Endothelial cell of umbilical vein (primary cell): ENCODE measurements around the gene AZI2. TPM values are rescaled to one million over a fixed set of nuclear protein-coding genes. Genes with fewer than 3 reads are reported as not detected.

Source experiments
- BruUV-seq: library from RNA; stranded (reverse); fragments of 400-500 nt; replicated peaks from 2 replicates; lab custom pipeline; 2021; lab: Mats Ljungman, UMichigan
- CTCF ChIA-PET: fragments of 300-600, 350-600 bp; sonication (Branson Sonifier 250); formaldehyde crosslinking; loops from one replicate; lab custom pipeline; 2021; ENCODE audit warnings: antibody characterized with exemption, inconsistent platforms; lab: Charles Lee
- POLR2A ChIA-PET: fragments of 300-600, 350-600 bp; sonication (Branson Sonifier 250); formaldehyde crosslinking; loops from one replicate; lab custom pipeline; 2021; ENCODE audit warnings: antibody characterized with exemption, inconsistent platforms; lab: Charles Lee
- DNase-seq: peaks from one replicate; pipeline ENCODE4 v3.0.0-alpha.2; 2011; ENCODE audit warnings: low read depth, low spot score
- FAIRE-seq: peaks from 2 replicates; lab custom pipeline; 2011; peaks lifted over from hg19 to GRCh38; lab: Jason Lieb, UNC
- H2AFZ ChIP-seq: 2 replicates; pipeline ENCODE4 v1.6.0; 2012; ENCODE audit warnings: low read depth, low read length, control low read depth, inconsistent platforms
- H3K27ac ChIP-seq: 2 replicates; pipeline ENCODE4 v1.5.1; 2011; ENCODE audit warnings: low read depth, mild to moderate bottlenecking, control low read depth, low read length, moderate library complexity; ENCODE audit not compliant: insufficient read depth
- H3K27me3 ChIP-seq, 2 experiments: 2 replicates each; pipeline versions ENCODE4 v1.6.0 to v1.6.1; 2011; ENCODE audit warnings: low read length in 2 of 2, mixed read lengths in 1 of 2; ENCODE audit not compliant: control insufficient read depth in 2 of 2, insufficient read depth in 2 of 2
- H3K36me3 ChIP-seq, 2 experiments: 2 replicates in 1 of 2; 3 replicates in 1 of 2; pipeline ENCODE4 v1.5.1; 2011; ENCODE audit warnings: low read length in 2 of 2, mild to moderate bottlenecking in 1 of 2, moderate library complexity in 1 of 2; ENCODE audit not compliant: control insufficient read depth in 2 of 2, insufficient read depth in 2 of 2; ENCODE audit errors: extremely low read depth in 1 of 2
- H3K4me1 ChIP-seq: 3 replicates; pipeline ENCODE4 v1.5.1; 2011; ENCODE audit warnings: mild to moderate bottlenecking, low read length; ENCODE audit not compliant: control insufficient read depth, insufficient read depth; ENCODE audit errors: extremely low read depth
- H3K4me2 ChIP-seq: 2 replicates; pipeline ENCODE4 v1.6.1; 2011; ENCODE audit warnings: low read length, control low read depth, mixed read lengths; ENCODE audit not compliant: insufficient read depth
- H3K4me3 ChIP-seq, 3 experiments: fragments of 200-600 bp in 1 of 3; sonication (generic), shearing (Covaris generic) in 1 of 3; replicated peaks in 1 of 3; 2 replicates each; pipeline ENCODE4 v1.5.1; 2011 to 2016; ENCODE audit warnings: control low read depth in 3 of 3, low read length in 3 of 3, mild to moderate bottlenecking in 2 of 3, inconsistent platforms in 1 of 3, low read depth in 1 of 3, moderate library complexity in 1 of 3; ENCODE audit not compliant: insufficient read depth in 1 of 3
- H3K79me2 ChIP-seq: 2 replicates; pipeline ENCODE4 v1.6.0; 2012; ENCODE audit warnings: low read length, inconsistent platforms; ENCODE audit not compliant: control insufficient read depth, insufficient read depth
- H3K9ac ChIP-seq: replicated peaks from 2 replicates; pipeline ENCODE3; 2011; ENCODE audit warnings: low read length, control low read depth; ENCODE audit not compliant: insufficient read depth; ENCODE audit errors: extremely low read depth
- H3K9me1 ChIP-seq: replicated peaks from 3 replicates; pipeline ENCODE4 v1.6.0; 2011; ENCODE audit warnings: mild to moderate bottlenecking, low read length; ENCODE audit not compliant: control insufficient read depth, insufficient read depth; ENCODE audit errors: extremely low read depth
- H3K9me3 ChIP-seq: replicated peaks from 2 replicates; pipeline ENCODE4 v1.5.1; 2012; ENCODE audit warnings: low read length, inconsistent platforms; ENCODE audit not compliant: control insufficient read depth, insufficient read depth
- H4K20me1 ChIP-seq: replicated peaks from 2 replicates; pipeline ENCODE3; 2011; ENCODE audit warnings: mild to moderate bottlenecking, low read length; ENCODE audit not compliant: control insufficient read depth, insufficient read depth; ENCODE audit errors: extremely low read depth
- CTCF ChIP-seq, 2 donors: IDR thresholded peaks; 1 replicate in 1 of 2; 2 replicates in 1 of 2; pipeline ENCODE4 v1.5.1; 2011; ENCODE audit warnings: low read length in 2 of 2, mild to moderate bottlenecking in 2 of 2, moderate library complexity in 2 of 2, control low read depth in 1 of 2, inconsistent platforms in 1 of 2, low read depth in 1 of 2; ENCODE audit not compliant: insufficient read depth in 1 of 2; ENCODE audit errors: extremely low read depth in 1 of 2
- EZH2 ChIP-seq: IDR thresholded peaks from 2 replicates; pipeline ENCODE4 v1.6.1; 2012; ENCODE audit warnings: borderline replicate concordance, low read depth, mild to moderate bottlenecking, moderate library complexity, low read length, inconsistent platforms; ENCODE audit not compliant: severe bottlenecking
- FOS ChIP-seq: IDR thresholded peaks from 2 replicates; pipeline ENCODE4 v1.6.1; 2011; ENCODE audit warnings: mild to moderate bottlenecking, low read length, moderate library complexity, borderline replicate concordance; ENCODE audit not compliant: insufficient read depth
- GATA2 ChIP-seq: IDR thresholded peaks from 2 replicates; pipeline ENCODE4 v1.7.0; 2011; ENCODE audit warnings: low read depth, mild to moderate bottlenecking, moderate library complexity, mixed read lengths, low read length; ENCODE audit not compliant: insufficient read length, insufficient read depth
- JUN ChIP-seq: IDR thresholded peaks from 2 replicates; pipeline ENCODE4 v1.6.1; 2011; ENCODE audit warnings: borderline replicate concordance, low read depth; ENCODE audit not compliant: insufficient read length, insufficient read depth
- MAX ChIP-seq: IDR thresholded peaks from 2 replicates; pipeline ENCODE4 v1.6.1; 2011; ENCODE audit not compliant: insufficient read depth, insufficient read length
- MYC ChIP-seq: IDR thresholded peaks from one replicate; pipeline ENCODE4 v1.6.1; 2011; ENCODE audit warnings: mild to moderate bottlenecking, low read depth, low read length
- POLR2A ChIP-seq: IDR thresholded peaks from 2 replicates; pipeline ENCODE4 v1.6.1; 2012; ENCODE audit warnings: low read depth, mild to moderate bottlenecking, control low read depth, low read length
- POLR2AphosphoS5 ChIP-seq: IDR thresholded peaks from 2 replicates; pipeline ENCODE4 v1.6.1; 2012; ENCODE audit warnings: low read depth, mild to moderate bottlenecking, control low read depth, low read length, moderate library complexity; ENCODE audit not compliant: insufficient read depth
- dilution Hi-C: fragments of 300-500 bp; cut with MboI; formaldehyde crosslinking; loops from one replicate; pipeline ENCODE4 v1.15.0; 2019; ENCODE audit warnings: low sequenced_read_pairs; ENCODE audit not compliant: extremely low pct_ligation_motif_present
- intact Hi-C: fragments of 100-400 bp; cut with micrococcal nuclease; formaldehyde crosslinking; loops from one replicate; pipeline ENCODE4 v1.10.0; 2022
- polyA plus RNA-seq, 4 experiments: library from polyadenylated mRNA; depleted of rRNA in 3 of 4; stranded (reverse) in 3 of 4; unstranded in 1 of 4; fragments of >200 nt; gene quantifications; 2 replicates each; pipeline versions ENCODE4 v1.2.1 to v1.2.3, GENCODE V29; 2011 to 2012; ENCODE audit warnings: missing spikeins in 1 of 4
- total RNA-seq: library from RNA; stranded (reverse); gene quantifications from 2 replicates; pipeline ENCODE4 v1.2.3, GENCODE V29; 2021

AZI2 gene
- total and polyA plus RNA-seq, 2 donors (not counting 3 experiments of a cell fraction or from before 2014, with no cell fraction given): 17.4 to 39.5 TPM

- peaks cover 2% of the 10 kb centered on the region for H4K20me1 ChIP-seq
- no peak overlapping the region for H3K9ac ChIP-seq
- H3K4me2 ChIP-seq: no peak overlapping the region
- no peak for FAIRE-seq
- intact Hi-C loops (no loop called here), dilution Hi-C loops (no loop called here)
- H3K79me2 ChIP-seq: no peaks in the 10 kb centered on the region
- no peaks in the 10 kb centered on the region for H3K4me1 ChIP-seq
- no peak overlapping the region for H2AFZ ChIP-seq
- ChIA-PET POLR2A (no interaction called here), CTCF (no interaction called here)
- H3K27me3 ChIP-seq: no peaks in the 10 kb centered on the region
- DNase-seq: no peak
- H3K36me3 ChIP-seq: no peaks in the 10 kb centered on the region
- no peak overlapping the region for H3K27ac ChIP-seq
- H3K9me3 ChIP-seq: no peaks in the 10 kb centered on the region
- TF ChIP-seq POLR2A: no peak
- BruUV-seq: no TSS peak
- H3K9me1 ChIP-seq: no peaks in the 10 kb centered on the region
- no peak overlapping the region for H3K4me3 ChIP-seq
Measured at GRCh38 chr3:28315711-28316110, 32.9 kb downstream of the AZI2 start.

- ChIA-PET POLR2A (no interaction called here), CTCF (interaction anchor here (1.5 kb wide), 1 partner anchor 9 kb away, joined by 7 read pairs; no protein-coding TSS in a partner anchor)
- Histone ChIP-seq H3K4me3 (no peak overlapping the region), H2AFZ (no peak overlapping the region), H3K9me3 (no peaks in the 10 kb centered on the region), H3K9me1 (no peaks in the 10 kb centered on the region), H3K27me3 (no peaks in the 10 kb centered on the region), H3K4me2 (no peak overlapping the region), H3K4me1 (no peaks in the 10 kb centered on the region), H4K20me1 (no peaks in the 10 kb centered on the region), H3K79me2 (no peaks in the 10 kb centered on the region), H3K36me3 (no peaks in the 10 kb centered on the region), H3K9ac (no peak overlapping the region), H3K27ac (no peak overlapping the region)
- BruUV-seq: no TSS peak
- dilution Hi-C loops: no loop called here
- intact Hi-C loops: no loop called here
- DNase-seq (no peak), FAIRE-seq (no peak)
- TF ChIP-seq POLR2AphosphoS5: no peak
- TF ChIP-seq JUN: no peak
- no peak for TF ChIP-seq CTCF (IDR thresholded peaks at IDR 0.05; ENCODE audit: extremely low read depth in 1 of 2, insufficient read depth in 1 of 2, low read depth in 1 of 2, low read length in 2 of 2)
- TF ChIP-seq MAX: no peak
- no peak for TF ChIP-seq POLR2A
- TF ChIP-seq MYC: no peak
- TF ChIP-seq EZH2: no peak
- TF ChIP-seq GATA2: no peak
- no peak for TF ChIP-seq FOS
Measured at GRCh38 chr3:28308196-28308595, 40.4 kb downstream of the AZI2 start.
